ENCODE results near the gene KRT16. TPM values are rescaled to one million over a fixed set of nuclear protein-coding genes. Genes with fewer than 3 reads are reported as not detected.

KRT16 gene
- total and polyA plus RNA-seq, 8 donors: 1.1 to 32.8 (median 1.3) TPM; not detected in 5

DNA sequence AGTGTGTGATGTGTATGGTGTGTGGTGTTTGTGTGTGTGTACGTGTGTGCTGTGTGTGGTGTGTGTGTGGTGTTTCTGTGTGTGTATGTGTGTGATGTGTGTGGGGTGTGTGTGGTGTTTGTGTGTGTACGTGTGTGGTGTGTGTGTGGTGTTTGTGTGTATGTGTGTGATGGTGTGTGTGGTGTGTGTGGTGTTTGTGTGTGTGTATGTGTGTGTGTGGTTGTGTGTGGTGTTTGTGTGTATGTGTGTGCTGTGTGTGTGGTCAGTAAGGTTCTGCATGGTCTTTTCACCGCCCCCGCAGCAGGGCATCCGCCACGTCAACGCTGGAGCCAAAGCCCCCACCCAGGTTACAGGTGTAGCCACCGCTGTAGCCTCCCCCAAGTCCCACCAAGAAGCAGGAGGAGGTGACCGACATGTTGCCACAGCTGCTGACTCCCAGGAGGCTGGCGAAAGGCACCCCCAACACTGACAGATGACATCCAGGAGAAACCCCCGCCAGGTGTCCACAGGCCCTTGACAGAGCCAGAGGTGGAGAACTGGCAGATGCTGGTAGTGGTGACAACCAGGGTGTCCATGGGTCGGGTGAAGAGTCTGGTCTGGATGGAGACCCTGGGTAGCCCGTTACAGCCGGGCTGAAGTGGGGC is 21.1 kb upstream of the KRT16 start:
- 92 to 94% (median 93%) methylated on average over 13 to 14 of the region's 14 CpGs for WGBS, 5 donors
- no peak overlapping the region for H3K4me3 ChIP-seq
- H3K36me3 ChIP-seq: no peaks in the 10 kb centered on the region
- intact Hi-C loops (cut with DNase I; ENCODE audit: low total_unique reads): no loop called here
- no peak for DNase-seq
- H3K27ac ChIP-seq: no peak overlapping the region
- peaks cover 0 to 14% (median 0%) of the 10 kb centered on the region in 3 donors for H3K27me3 ChIP-seq
- TF ChIP-seq POLR2A (IDR thresholded peaks at IDR 0.05): no peak
- TF ChIP-seq POLR2AphosphoS5 (IDR thresholded peaks at IDR 0.05): no peak
- TF ChIP-seq EP300 (IDR thresholded peaks at IDR 0.05): no peak
- TF ChIP-seq, protein P1, sequence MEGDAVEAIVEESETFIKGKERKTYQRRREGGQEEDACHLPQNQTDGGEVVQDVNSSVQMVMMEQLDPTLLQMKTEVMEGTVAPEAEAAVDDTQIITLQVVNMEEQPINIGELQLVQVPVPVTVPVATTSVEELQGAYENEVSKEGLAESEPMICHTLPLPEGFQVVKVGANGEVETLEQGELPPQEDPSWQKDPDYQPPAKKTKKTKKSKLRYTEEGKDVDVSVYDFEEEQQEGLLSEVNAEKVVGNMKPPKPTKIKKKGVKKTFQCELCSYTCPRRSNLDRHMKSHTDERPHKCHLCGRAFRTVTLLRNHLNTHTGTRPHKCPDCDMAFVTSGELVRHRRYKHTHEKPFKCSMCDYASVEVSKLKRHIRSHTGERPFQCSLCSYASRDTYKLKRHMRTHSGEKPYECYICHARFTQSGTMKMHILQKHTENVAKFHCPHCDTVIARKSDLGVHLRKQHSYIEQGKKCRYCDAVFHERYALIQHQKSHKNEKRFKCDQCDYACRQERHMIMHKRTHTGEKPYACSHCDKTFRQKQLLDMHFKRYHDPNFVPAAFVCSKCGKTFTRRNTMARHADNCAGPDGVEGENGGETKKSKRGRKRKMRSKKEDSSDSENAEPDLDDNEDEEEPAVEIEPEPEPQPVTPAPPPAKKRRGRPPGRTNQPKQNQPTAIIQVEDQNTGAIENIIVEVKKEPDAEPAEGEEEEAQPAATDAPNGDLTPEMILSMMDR (IDR thresholded peaks at IDR 0.05): no peak
- H3K9me3 ChIP-seq: no peaks in the 10 kb centered on the region
- H3K4me1 ChIP-seq: peaks cover 8 to 20% (median 15%) of the 10 kb centered on the region in 4 donors

GRCh38 chr17:41632482-41633105 is 20.0 kb upstream of the KRT16 start:
- no peak for DNase-seq
- TF ChIP-seq EP300 (IDR thresholded peaks at IDR 0.05): no peak
- TF ChIP-seq, protein P1 (IDR thresholded peaks at IDR 0.05): no peak
- TF ChIP-seq POLR2AphosphoS5 (IDR thresholded peaks at IDR 0.05): no peak
- no peak for TF ChIP-seq POLR2A (IDR thresholded peaks at IDR 0.05)
- no peaks in the 10 kb centered on the region for H3K9me3 ChIP-seq
- no peak overlapping the region for H3K4me3 ChIP-seq
- WGBS, 5 donors: 68 to 74% (median 73%) methylated on average over 5 of the region's 5 CpGs
- H3K27me3 ChIP-seq: peaks cover 0 to 14% (median 0%) of the 10 kb centered on the region in 3 donors
- no peaks in the 10 kb centered on the region for H3K36me3 ChIP-seq
- intact Hi-C loops (cut with DNase I; ENCODE audit: low total_unique reads): no loop called here
- no peak overlapping the region for H3K27ac ChIP-seq
- peaks cover 8 to 20% (median 15%) of the 10 kb centered on the region in 4 donors for H3K4me1 ChIP-seq

DNA sequence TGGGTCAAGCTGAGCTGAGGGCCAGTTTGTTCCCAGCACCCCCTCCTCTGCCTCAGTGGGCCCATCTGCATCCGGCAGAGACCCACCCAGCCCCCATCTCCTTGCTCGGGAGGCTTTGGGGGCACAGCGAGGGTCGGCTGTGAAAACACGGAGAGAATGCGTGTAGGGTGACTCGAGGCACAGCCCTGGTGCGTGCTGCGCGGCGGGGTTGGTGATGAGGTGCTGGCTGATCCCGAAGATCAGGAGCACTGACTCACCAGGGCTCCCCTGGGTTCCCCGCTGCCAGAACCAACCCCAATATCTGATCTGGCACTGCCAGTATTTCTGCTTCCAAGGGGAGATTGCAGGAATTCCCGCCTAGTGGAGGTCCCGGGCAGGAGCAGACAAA is 19.3 kb upstream of the KRT16 start:
- Histone ChIP-seq H3K4me1 (peaks cover 8 to 20% (median 15%) of the 10 kb centered on the region in 4 donors), H3K27me3 (peaks cover 0 to 13% (median 0%) of the 10 kb centered on the region in 3 donors), H3K9me3 (no peaks in the 10 kb centered on the region), H3K4me3 (no peak overlapping the region), H3K27ac (no peak overlapping the region), H3K36me3 (no peaks in the 10 kb centered on the region)
- 83 to 87% (median 86%) methylated on average over 11 to 15 of the region's 15 CpGs for WGBS, 5 donors
- TF ChIP-seq, protein P1 (IDR thresholded peaks at IDR 0.05): no peak
- TF ChIP-seq EP300 (IDR thresholded peaks at IDR 0.05) (no peak), POLR2A (IDR thresholded peaks at IDR 0.05) (no peak), POLR2AphosphoS5 (IDR thresholded peaks at IDR 0.05) (no peak)
- intact Hi-C loops (cut with DNase I; ENCODE audit: low total_unique reads): no loop called here
- no peak for DNase-seq

DNA sequence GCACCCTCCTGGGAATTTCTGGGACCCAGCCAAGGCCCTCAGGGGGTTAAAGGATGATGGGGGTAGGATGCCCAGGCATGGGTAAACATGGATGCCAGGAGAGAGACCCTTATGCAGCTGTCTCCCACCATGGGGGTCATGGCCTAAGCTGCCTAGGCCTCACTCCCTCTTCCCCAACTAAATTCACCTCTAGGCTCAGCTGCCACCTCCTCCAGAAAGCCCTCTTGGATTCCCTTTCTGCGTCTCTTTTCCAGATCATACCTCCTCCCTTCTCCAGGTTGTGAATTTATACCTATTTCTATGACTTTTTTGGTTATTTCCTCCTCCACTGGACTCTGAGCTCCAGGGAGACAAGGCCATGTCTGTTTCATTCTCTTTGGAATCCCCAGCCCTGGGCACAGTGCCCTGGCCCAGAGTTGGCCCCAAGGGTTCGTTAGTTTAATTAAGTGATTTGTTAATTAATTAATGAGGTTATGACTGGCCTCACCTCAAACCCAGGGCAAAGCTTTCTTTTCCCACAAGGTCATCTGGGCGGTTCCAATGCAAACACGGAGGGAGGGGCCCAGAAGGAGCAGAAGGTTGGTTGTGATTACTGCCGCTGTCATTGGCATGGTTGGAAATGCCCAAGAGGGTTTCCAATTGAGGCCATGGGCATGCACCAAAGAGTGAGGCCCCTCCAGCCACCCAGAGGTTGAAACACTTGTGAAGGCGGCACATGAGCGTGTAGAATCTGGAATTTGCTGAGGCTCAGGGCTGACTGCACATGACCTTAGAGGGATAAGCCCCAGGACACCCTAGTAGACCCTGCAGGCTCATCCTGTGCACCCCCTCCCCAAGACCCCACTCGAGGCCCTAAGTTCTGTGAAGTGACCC is 18.7 kb upstream of the KRT16 start:
- Histone ChIP-seq H3K4me3 (no peak overlapping the region), H3K9me3 (no peaks in the 10 kb centered on the region), H3K36me3 (no peaks in the 10 kb centered on the region), H3K27ac (no peak overlapping the region), H3K27me3 (peaks cover 0 to 7% (median 0%) of the 10 kb centered on the region in 3 donors), H3K4me1 (peaks cover 8 to 20% (median 15%) of the 10 kb centered on the region in 4 donors)
- TF ChIP-seq POLR2A (IDR thresholded peaks at IDR 0.05) (no peak), POLR2AphosphoS5 (IDR thresholded peaks at IDR 0.05) (no peak), EP300 (IDR thresholded peaks at IDR 0.05) (no peak)
- TF ChIP-seq, protein P1 (IDR thresholded peaks at IDR 0.05): no peak
- DNase-seq: no peak
- intact Hi-C loops (cut with DNase I; ENCODE audit: low total_unique reads): no loop called here
- WGBS, 5 donors: 57 to 80% (median 69%) methylated on average over 7 to 8 of the region's 8 CpGs

Data from stomach (tissue), 9 donors.